NCI-H128 (cell line): ENCODE results near the gene PCDHA4.
"Not testable (repeated sequence)": the region's sequence is repeated elsewhere in the genome, so short reads cannot be mapped to it uniquely, and the experiment has no call there.

Experiments
- DNase-seq: peaks from one replicate; lab custom pipeline; 2025; ENCODE audit not compliant: unreplicated experiment; lab: John Stamatoyannopoulos, UW

The PCDHA4 gene

GRCh38 chr5:140806834-140807775, at the start of gene PCDHA4:
Gene PCDHA4 (plus strand): TSS chr5:140807068.
- DNase-seq = no peak

- no peak for DNase-seq
Measured at GRCh38 chr5:140764177-140764973, 42.5 kb upstream of the PCDHA4 start.

GRCh38 chr5:140767444-140767843, 39.4 kb upstream of the PCDHA4 start:
- no peak for DNase-seq

GRCh38 chr5:140780512-140780911, 26.4 kb upstream of the PCDHA4 start:
- DNase-seq = no peak

- peak; percentile 0 for DNase-seq
Measured at GRCh38 chr5:140785905-140786686, 20.8 kb upstream of the PCDHA4 start, which contains the start of gene PCDHA1. Gene PCDHA1 (plus strand): TSS chr5:140786140.

- DNase-seq = not testable (repeated sequence)
Measured at GRCh38 chr5:140787422-140787821, 19.4 kb upstream of the PCDHA4 start.

GRCh38 chr5:140787849-140788504, 18.9 kb upstream of the PCDHA4 start:
- DNase-seq = not testable (repeated sequence)

- no peak for DNase-seq
Measured at GRCh38 chr5:140791089-140791488, 15.8 kb upstream of the PCDHA4 start.

GRCh38 chr5:140794595-140795258, 12.1 kb upstream of the PCDHA4 start, which contains the start of gene PCDHA2:
Gene PCDHA2 (plus strand): TSS chr5:140794852.
- peak; percentile 59 for DNase-seq

GRCh38 chr5:140795259-140795641, 11.6 kb upstream of the PCDHA4 start:
- peak; percentile 45 for DNase-seq

- DNase-seq = not testable (repeated sequence)
Measured at GRCh38 chr5:140796072-140796717, 10.7 kb upstream of the PCDHA4 start.

GRCh38 chr5:140796718-140797095, 10.2 kb upstream of the PCDHA4 start:
- no peak for DNase-seq

- DNase-seq = no peak
Measured at GRCh38 chr5:140800816-140801493, 5.9 kb upstream of the PCDHA4 start, which contains the start of gene PCDHA3. Gene PCDHA3 (plus strand): TSS chr5:140801057.

GRCh38 chr5:140801494-140801841, 5.4 kb upstream of the PCDHA4 start:
- DNase-seq = no peak

- not testable (repeated sequence) for DNase-seq
Measured at GRCh38 chr5:140802381-140802780, 4.5 kb upstream of the PCDHA4 start.

- DNase-seq = no peak
Measured at GRCh38 chr5:140802781-140803271, 4.0 kb upstream of the PCDHA4 start.

GRCh38 chr5:140808241-140808888, 1.5 kb downstream of the PCDHA4 start:
- DNase-seq = not testable (repeated sequence)

- DNase-seq = no peak
Measured at GRCh38 chr5:140808889-140809291, 2.0 kb downstream of the PCDHA4 start.
